HEK293 (cell line): ENCODE results near the gene ZNF273.

Experiments
- REST ChIP-seq: fragments of 450-650 bp; formaldehyde crosslinking; IDR thresholded peaks from 2 replicates; pipeline ENCODE4 v1.5.1; 2016; ENCODE audit warnings: missing biosample characterization, missing genetic modification characterization
- ZBTB8A ChIP-seq: fragments of 450-650 bp; formaldehyde crosslinking; IDR thresholded peaks from 2 replicates; pipeline ENCODE4 v1.5.1; 2016; ENCODE audit warnings: missing biosample characterization, missing genetic modification characterization
- ZNF416 ChIP-seq: fragments of 450-650 bp; formaldehyde crosslinking; IDR thresholded peaks from 2 replicates; pipeline ENCODE4 v1.5.1; 2016; ENCODE audit warnings: missing biosample characterization, missing genetic modification characterization
- ZNF571 ChIP-seq: fragments of 450-650 bp; formaldehyde crosslinking; IDR thresholded peaks from 2 replicates; pipeline ENCODE4 v1.5.0; 2017; ENCODE audit warnings: missing biosample characterization, missing genetic modification characterization
- ZNF768 ChIP-seq: fragments of 450-650 bp; formaldehyde crosslinking; IDR thresholded peaks from 2 replicates; pipeline ENCODE4 v1.5.1; 2018; ENCODE audit warnings: missing biosample characterization, mild to moderate bottlenecking, missing genetic modification characterization
- TF ChIP-seq, protein P1 (sequence below): fragments of 450-650 bp; formaldehyde crosslinking; IDR thresholded peaks from 2 replicates; pipeline ENCODE4 v1.5.1; 2016; ENCODE audit warnings: missing biosample characterization, missing genetic modification characterization

- TF ChIP-seq ZNF416, result no peak
- TF ChIP-seq ZBTB8A (tag by site-specific recombination), result no peak
- TF ChIP-seq ZNF571 (tag by site-specific recombination), result no peak
- TF ChIP-seq, protein P1, sequence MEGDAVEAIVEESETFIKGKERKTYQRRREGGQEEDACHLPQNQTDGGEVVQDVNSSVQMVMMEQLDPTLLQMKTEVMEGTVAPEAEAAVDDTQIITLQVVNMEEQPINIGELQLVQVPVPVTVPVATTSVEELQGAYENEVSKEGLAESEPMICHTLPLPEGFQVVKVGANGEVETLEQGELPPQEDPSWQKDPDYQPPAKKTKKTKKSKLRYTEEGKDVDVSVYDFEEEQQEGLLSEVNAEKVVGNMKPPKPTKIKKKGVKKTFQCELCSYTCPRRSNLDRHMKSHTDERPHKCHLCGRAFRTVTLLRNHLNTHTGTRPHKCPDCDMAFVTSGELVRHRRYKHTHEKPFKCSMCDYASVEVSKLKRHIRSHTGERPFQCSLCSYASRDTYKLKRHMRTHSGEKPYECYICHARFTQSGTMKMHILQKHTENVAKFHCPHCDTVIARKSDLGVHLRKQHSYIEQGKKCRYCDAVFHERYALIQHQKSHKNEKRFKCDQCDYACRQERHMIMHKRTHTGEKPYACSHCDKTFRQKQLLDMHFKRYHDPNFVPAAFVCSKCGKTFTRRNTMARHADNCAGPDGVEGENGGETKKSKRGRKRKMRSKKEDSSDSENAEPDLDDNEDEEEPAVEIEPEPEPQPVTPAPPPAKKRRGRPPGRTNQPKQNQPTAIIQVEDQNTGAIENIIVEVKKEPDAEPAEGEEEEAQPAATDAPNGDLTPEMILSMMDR (tag by site-specific recombination), result no peak
- no peak for TF ChIP-seq ZNF768 (tag by site-specific recombination)
- no peak for TF ChIP-seq REST (tag by site-specific recombination)
Observed at GRCh38 chr7:64869912-64870562, 33.0 kb upstream of the ZNF273 start.
